Activated effector memory CD4-positive, alpha-beta T cell treated with anti-CD3 and anti-CD28 coated beads, Interleukin-2, amount 50 U/mL, for 16 hours (primary cell): ENCODE results near the gene ANKRD13C.

Source experiments
- DNase-seq: peaks from one replicate; pipeline ENCODE4 v3.0.0-alpha.2; 2020

ANKRD13C gene

GRCh38 chr1:70211541-70211940, 143.0 kb downstream of the ANKRD13C start:
- DNase-seq, result no peak

GRCh38 chr1:70210820-70211219, 143.7 kb downstream of the ANKRD13C start:
- no peak for DNase-seq
